Right lobe of liver (tissue), 4 donors: ENCODE measurements around the gene ZNF385B.

Source experiments
- CTCF ChIP-seq, 4 donors: fragments of 200-600 bp in 3 of 4; fragments of 450-650 bp in 1 of 4; IDR thresholded peaks; one replicate each; pipeline versions ENCODE4 v1.5.1 to v1.8.0; 2016 to 2022; ENCODE audit warnings: antibody characterized with exemption in 4 of 4, mild to moderate bottlenecking in 2 of 4
- POLR2A ChIP-seq: fragments of 450-650 bp; IDR thresholded peaks from one replicate; pipeline ENCODE4 v1.6.1; 2017; ENCODE audit warnings: antibody characterized with exemption, mild to moderate bottlenecking
- donor health status: DM: no; HTN: no; CAD: no.
- donor health status: DM: no; HTN: no; CAD: no.
- donor health status: DM: no; HTN: yes; CAD: no.

GRCh38 chr2:179571721-179572120 is 289.7 kb downstream of the ZNF385B start:
- TF ChIP-seq CTCF (IDR thresholded peaks at IDR 0.05) (no peak), POLR2A (no peak)
